ENCODE results near the gene KCND3.

KCND3 gene

DNA sequence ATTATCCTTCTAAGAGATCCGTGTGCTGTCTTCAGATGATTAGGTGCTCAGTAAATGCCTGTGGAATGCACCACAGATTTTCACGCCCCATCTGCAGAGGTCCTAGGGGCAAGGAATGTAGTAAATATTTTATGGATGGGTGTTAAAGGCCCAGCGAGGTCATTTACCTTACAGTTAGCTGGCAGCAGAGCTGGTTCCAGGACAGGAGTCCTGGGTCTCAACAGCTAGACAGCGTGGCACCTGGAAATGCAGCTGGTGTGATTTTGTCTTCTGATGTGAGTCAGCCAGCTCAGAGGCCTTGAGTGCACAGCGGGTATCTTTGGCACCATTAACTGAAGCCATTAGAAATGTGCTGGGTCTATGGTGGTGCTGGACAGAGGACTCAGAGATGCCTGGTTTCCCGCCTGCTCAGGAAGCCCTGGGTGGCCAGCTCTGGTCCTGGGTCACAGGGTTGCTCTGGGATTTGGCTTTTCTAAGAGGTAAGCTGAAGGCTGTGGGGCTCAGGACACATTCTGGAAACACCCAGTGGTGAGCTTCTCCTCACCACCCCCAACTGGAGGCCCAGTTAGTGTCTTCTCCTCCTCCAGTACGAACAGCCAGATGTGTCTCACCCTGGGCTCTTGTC, 168.2 kb downstream of the KCND3 start:
- DNase-seq (ENCODE audit: low read depth in 1 of 2, low spot score in 1 of 2) = no peak
- H3K27me3 ChIP-seq (ENCODE audit: insufficient read depth, poor library complexity, severe bottlenecking) = no peaks in the 10 kb centered on the region
- no peak overlapping the region for H3K27ac ChIP-seq (replicated peaks)
- H3K4me3 ChIP-seq (replicated peaks; ENCODE audit: insufficient read depth, low read length) = no peak overlapping the region
- TF ChIP-seq, protein P1, sequence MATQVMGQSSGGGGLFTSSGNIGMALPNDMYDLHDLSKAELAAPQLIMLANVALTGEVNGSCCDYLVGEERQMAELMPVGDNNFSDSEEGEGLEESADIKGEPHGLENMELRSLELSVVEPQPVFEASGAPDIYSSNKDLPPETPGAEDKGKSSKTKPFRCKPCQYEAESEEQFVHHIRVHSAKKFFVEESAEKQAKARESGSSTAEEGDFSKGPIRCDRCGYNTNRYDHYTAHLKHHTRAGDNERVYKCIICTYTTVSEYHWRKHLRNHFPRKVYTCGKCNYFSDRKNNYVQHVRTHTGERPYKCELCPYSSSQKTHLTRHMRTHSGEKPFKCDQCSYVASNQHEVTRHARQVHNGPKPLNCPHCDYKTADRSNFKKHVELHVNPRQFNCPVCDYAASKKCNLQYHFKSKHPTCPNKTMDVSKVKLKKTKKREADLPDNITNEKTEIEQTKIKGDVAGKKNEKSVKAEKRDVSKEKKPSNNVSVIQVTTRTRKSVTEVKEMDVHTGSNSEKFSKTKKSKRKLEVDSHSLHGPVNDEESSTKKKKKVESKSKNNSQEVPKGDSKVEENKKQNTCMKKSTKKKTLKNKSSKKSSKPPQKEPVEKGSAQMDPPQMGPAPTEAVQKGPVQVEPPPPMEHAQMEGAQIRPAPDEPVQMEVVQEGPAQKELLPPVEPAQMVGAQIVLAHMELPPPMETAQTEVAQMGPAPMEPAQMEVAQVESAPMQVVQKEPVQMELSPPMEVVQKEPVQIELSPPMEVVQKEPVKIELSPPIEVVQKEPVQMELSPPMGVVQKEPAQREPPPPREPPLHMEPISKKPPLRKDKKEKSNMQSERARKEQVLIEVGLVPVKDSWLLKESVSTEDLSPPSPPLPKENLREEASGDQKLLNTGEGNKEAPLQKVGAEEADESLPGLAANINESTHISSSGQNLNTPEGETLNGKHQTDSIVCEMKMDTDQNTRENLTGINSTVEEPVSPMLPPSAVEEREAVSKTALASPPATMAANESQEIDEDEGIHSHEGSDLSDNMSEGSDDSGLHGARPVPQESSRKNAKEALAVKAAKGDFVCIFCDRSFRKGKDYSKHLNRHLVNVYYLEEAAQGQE (IDR thresholded peaks at IDR 0.05; ENCODE audit: insufficient replicate concordance, low read depth) = no peak
- TF ChIP-seq CTCF (IDR thresholded peaks at IDR 0.05; ENCODE audit: insufficient read depth, low read length) (no peak), POLR2AphosphoS5 (IDR thresholded peaks at IDR 0.05; ENCODE audit: low read depth) (no peak), SPI1 (IDR thresholded peaks at IDR 0.05; ENCODE audit: borderline replicate concordance, low read depth) (no peak), GABPA (IDR thresholded peaks at IDR 0.05; ENCODE audit: low read depth) (no peak)

DNA sequence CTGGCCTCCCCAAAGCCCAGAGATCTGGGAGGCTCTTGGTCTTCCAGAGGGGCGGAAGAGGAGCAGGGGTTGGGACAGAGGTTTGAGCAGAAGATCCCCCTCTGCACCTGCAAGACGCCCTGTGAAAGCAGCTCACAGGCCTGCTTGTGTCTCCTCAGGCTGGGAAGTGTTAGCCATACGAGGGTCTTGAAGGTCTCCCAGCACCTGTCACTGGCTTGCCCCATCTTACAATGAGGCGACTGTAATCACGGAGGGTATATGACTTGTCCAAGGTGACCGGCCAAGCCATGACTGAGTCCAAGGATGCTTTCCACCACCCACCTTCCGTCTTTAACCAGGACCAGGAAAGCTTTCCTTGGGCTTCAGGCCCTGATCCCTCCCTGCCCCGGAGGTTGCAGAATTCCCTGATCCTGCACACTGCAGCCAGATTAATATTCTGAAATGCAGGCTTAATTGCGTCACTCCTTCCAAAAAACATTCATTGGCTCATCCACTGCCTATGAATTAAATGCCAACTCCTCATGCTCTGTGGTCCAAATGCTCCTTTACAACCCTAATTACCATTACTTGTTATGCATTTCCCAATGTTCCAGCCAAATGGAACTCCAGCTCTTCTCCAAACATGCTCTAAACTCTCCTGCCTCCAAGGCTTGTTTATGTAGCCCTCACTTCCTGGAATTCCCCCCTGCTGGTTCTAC, 169.8 kb downstream of the KCND3 start:
- no peak for TF ChIP-seq SPI1 (IDR thresholded peaks at IDR 0.05; ENCODE audit: borderline replicate concordance, low read depth)
- TF ChIP-seq POLR2AphosphoS5 (IDR thresholded peaks at IDR 0.05; ENCODE audit: low read depth) = no peak
- H3K4me3 ChIP-seq (replicated peaks; ENCODE audit: insufficient read depth, low read length) = no peak overlapping the region
- DNase-seq (ENCODE audit: low read depth in 1 of 2, low spot score in 1 of 2) = no peak
- no peak overlapping the region for H3K27ac ChIP-seq (replicated peaks)
- no peaks in the 10 kb centered on the region for H3K27me3 ChIP-seq (ENCODE audit: insufficient read depth, poor library complexity, severe bottlenecking)

- H3K4me3 ChIP-seq (replicated peaks; ENCODE audit: insufficient read depth, low read length) = no peak overlapping the region
- DNase-seq (ENCODE audit: low read depth in 1 of 2, low spot score in 1 of 2) = no peak
- no peaks in the 10 kb centered on the region for H3K27me3 ChIP-seq (ENCODE audit: insufficient read depth, poor library complexity, severe bottlenecking)
- no peak overlapping the region for H3K27ac ChIP-seq (replicated peaks)
- TF ChIP-seq, protein P1 (IDR thresholded peaks at IDR 0.05; ENCODE audit: insufficient replicate concordance, low read depth) = no peak
- TF ChIP-seq SPI1 (IDR thresholded peaks at IDR 0.05; ENCODE audit: borderline replicate concordance, low read depth) (no peak), CTCF (IDR thresholded peaks at IDR 0.05; ENCODE audit: insufficient read depth, low read length) (no peak), POLR2AphosphoS5 (IDR thresholded peaks at IDR 0.05; ENCODE audit: low read depth) (no peak), GABPA (IDR thresholded peaks at IDR 0.05; ENCODE audit: low read depth) (no peak)
These were observed 170.9 kb downstream of the KCND3 start for GRCh38 chr1:111818546-111818945.

DNA sequence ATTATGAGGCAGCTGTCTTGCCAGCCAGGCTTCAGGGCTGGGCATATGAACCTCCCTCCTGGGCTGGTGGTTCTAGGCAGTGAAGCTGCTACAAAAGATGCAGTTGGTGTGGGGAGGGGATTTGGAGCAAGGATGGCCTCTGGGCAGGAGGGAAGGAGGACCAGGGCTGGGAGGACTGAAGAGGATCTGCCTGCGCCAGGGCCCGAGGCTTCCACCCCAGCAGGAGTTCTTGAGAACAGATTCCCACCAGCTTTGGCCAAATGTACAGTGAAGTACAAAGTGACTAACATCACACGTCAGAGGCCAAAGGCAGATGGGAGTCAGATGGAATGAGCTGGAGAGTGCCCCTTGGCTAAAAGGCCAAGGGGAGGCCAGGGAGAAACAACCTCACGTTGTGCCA, 171.4 kb downstream of the KCND3 start:
- no peaks in the 10 kb centered on the region for H3K27me3 ChIP-seq (ENCODE audit: insufficient read depth, poor library complexity, severe bottlenecking)
- no peak overlapping the region for H3K27ac ChIP-seq (replicated peaks)
- no peak overlapping the region for H3K4me3 ChIP-seq (replicated peaks; ENCODE audit: insufficient read depth, low read length)
- no peak for DNase-seq (ENCODE audit: low read depth in 1 of 2, low spot score in 1 of 2)
- TF ChIP-seq GABPA (IDR thresholded peaks at IDR 0.05; ENCODE audit: low read depth) = no peak
